HepG2 (cell line): ENCODE data around the gene DHX34. TPM values are rescaled to one million over a fixed set of nuclear protein-coding genes. Genes with fewer than 3 reads are reported as not detected.

Experiments used
- AGO2 ChIP-seq: fragments of 200-400 bp; formaldehyde crosslinking; optimal IDR thresholded peaks from 2 replicates; pipeline ENCODE3; 2017; ENCODE audit warnings: mild to moderate bottlenecking, low read depth, low read length, moderate library complexity
- ARID2 ChIP-seq: sonication (generic); formaldehyde crosslinking; IDR thresholded peaks from 2 replicates; pipeline ENCODE4 v1.8.1; 2022; ENCODE audit warnings: mild to moderate bottlenecking, missing genetic modification reagents, borderline replicate concordance
- ATAD3A ChIP-seq: sonication (generic); formaldehyde crosslinking; IDR thresholded peaks from 2 replicates; pipeline ENCODE4 v1.4.0; 2020; ENCODE audit warnings: missing genetic modification reagents
- BRD4 ChIP-seq: sonication (generic); formaldehyde crosslinking; IDR thresholded peaks from 2 replicates; pipeline ENCODE4 v1.4.0; 2020; ENCODE audit warnings: missing genetic modification reagents
- EP300 ChIP-seq, 3 experiments: sonication (generic) in 1 of 3; formaldehyde crosslinking in 1 of 3; IDR thresholded peaks; 2 replicates each; pipeline versions ENCODE4 v1.5.1 to v1.6.1; 2011 to 2020; ENCODE audit warnings: low read depth in 2 of 3, low read length in 2 of 3, borderline replicate concordance in 1 of 3, improper control_type of control experiment in 1 of 3, mild to moderate bottlenecking in 1 of 3, missing genetic modification reagents in 1 of 3, moderate library complexity in 1 of 3
- HDAC1 ChIP-seq: sonication (generic); formaldehyde crosslinking; IDR thresholded peaks from 2 replicates; pipeline ENCODE4 v1.5.1; 2020; ENCODE audit warnings: mild to moderate bottlenecking, missing genetic modification reagents
- NFKBIZ ChIP-seq: IDR thresholded peaks from 2 replicates; pipeline ENCODE4 v1.6.1; 2018; ENCODE audit warnings: missing genetic modification reagents, missing compliant biosample characterization
- RXRA ChIP-seq: sonication (generic); formaldehyde crosslinking; IDR thresholded peaks from 2 replicates; pipeline ENCODE4 v1.5.1; 2020; ENCODE audit warnings: missing genetic modification reagents
- SP4 ChIP-seq: sonication (generic); formaldehyde crosslinking; IDR thresholded peaks from 2 replicates; pipeline ENCODE4 v1.8.1; 2023; ENCODE audit warnings: mild to moderate bottlenecking, missing genetic modification reagents
- TBX3 ChIP-seq: fragments of 450-650 bp; IDR thresholded peaks from 2 replicates; pipeline ENCODE4 v1.6.1; 2017; ENCODE audit warnings: antibody characterized with exemption, mild to moderate bottlenecking, inconsistent platforms, borderline replicate concordance
- ZMYM2 ChIP-seq: sonication (generic); formaldehyde crosslinking; IDR thresholded peaks from 2 replicates; pipeline ENCODE4 v1.8.0; 2022; ENCODE audit warnings: mild to moderate bottlenecking, missing genetic modification reagents
- ZMYM4 ChIP-seq: sonication (generic); formaldehyde crosslinking; IDR thresholded peaks from 2 replicates; pipeline ENCODE4 v1.8.1; 2023; ENCODE audit warnings: mild to moderate bottlenecking, missing genetic modification reagents
- ZNF263 ChIP-seq: sonication (generic); formaldehyde crosslinking; IDR thresholded peaks from 2 replicates; pipeline ENCODE4 v1.4.0; 2020; ENCODE audit warnings: missing genetic modification reagents
- ZNF343 ChIP-seq: sonication (generic); formaldehyde crosslinking; IDR thresholded peaks from 2 replicates; pipeline ENCODE4 v1.4.0; 2020; ENCODE audit warnings: mild to moderate bottlenecking, missing genetic modification reagents
- ZNF431 ChIP-seq: sonication (generic); formaldehyde crosslinking; IDR thresholded peaks from 2 replicates; pipeline ENCODE4 v1.9.0; 2022; ENCODE audit warnings: missing genetic modification reagents, low read depth, mild to moderate bottlenecking, borderline replicate concordance
- ZNF75D ChIP-seq: sonication (generic); formaldehyde crosslinking; IDR thresholded peaks from 2 replicates; pipeline ENCODE4 v1.8.1; 2023; ENCODE audit warnings: missing genetic modification reagents, mild to moderate bottlenecking, borderline replicate concordance
- ZNF780A ChIP-seq: sonication (generic); formaldehyde crosslinking; IDR thresholded peaks from 2 replicates; pipeline ENCODE4 v1.8.0; 2022; ENCODE audit warnings: mild to moderate bottlenecking, missing genetic modification reagents, moderate library complexity
- polyA plus RNA-seq, 8 experiments: library from polyadenylated mRNA; depleted of rRNA in 3 of 8; stranded (reverse) in 7 of 8; unstranded in 1 of 8; fragments of >200 nt; fragmentation: Illumina TruSeq in 4 of 8; extraction: Trizol in 4 of 8; gene quantifications; 2 replicates each; pipeline versions ENCODE4 v1.2.1 to v1.2.3, GENCODE V29; 2011 to 2016; ENCODE audit warnings: low read depth in 4 of 8, missing spikeins in 1 of 8, mixed read lengths in 1 of 8; ENCODE audit not compliant: insufficient read depth in 1 of 8
- total RNA-seq, 5 experiments: library from RNA; depleted of rRNA; stranded (reverse); fragments of >200 nt; fragmentation: Illumina TruSeq; extraction: Trizol; gene quantifications; 2 replicates each; pipeline ENCODE4 v1.2.3, GENCODE V29; 2016; ENCODE audit warnings: low read depth in 1 of 5
- TF ChIP-seq, protein P1 (sequence below): sonication (generic); formaldehyde crosslinking; IDR thresholded peaks from 2 replicates; pipeline ENCODE4 v1.4.0; 2020; ENCODE audit warnings: missing genetic modification reagents
- TF ChIP-seq, protein P2 (sequence below): sonication (generic); formaldehyde crosslinking; IDR thresholded peaks from 2 replicates; pipeline ENCODE4 v1.4.0; 2020; ENCODE audit warnings: missing genetic modification reagents, borderline replicate concordance
- TF ChIP-seq, protein P3 (sequence below): sonication (generic); formaldehyde crosslinking; IDR thresholded peaks from 2 replicates; pipeline ENCODE4 v1.5.1; 2020; ENCODE audit warnings: mild to moderate bottlenecking, missing genetic modification reagents, borderline replicate concordance
- TF ChIP-seq, protein P4 (sequence below): sonication (generic); formaldehyde crosslinking; IDR thresholded peaks from 2 replicates; pipeline ENCODE4 v1.5.1; 2020; ENCODE audit warnings: missing genetic modification reagents, mild to moderate bottlenecking, borderline replicate concordance

Gene DHX34
- total and polyA plus RNA-seq, 2 of the 13 experiments (the other 11 are each of a cell fraction or from before 2014, with no cell fraction given), result 9.2 to 12.0 TPM

DNA sequence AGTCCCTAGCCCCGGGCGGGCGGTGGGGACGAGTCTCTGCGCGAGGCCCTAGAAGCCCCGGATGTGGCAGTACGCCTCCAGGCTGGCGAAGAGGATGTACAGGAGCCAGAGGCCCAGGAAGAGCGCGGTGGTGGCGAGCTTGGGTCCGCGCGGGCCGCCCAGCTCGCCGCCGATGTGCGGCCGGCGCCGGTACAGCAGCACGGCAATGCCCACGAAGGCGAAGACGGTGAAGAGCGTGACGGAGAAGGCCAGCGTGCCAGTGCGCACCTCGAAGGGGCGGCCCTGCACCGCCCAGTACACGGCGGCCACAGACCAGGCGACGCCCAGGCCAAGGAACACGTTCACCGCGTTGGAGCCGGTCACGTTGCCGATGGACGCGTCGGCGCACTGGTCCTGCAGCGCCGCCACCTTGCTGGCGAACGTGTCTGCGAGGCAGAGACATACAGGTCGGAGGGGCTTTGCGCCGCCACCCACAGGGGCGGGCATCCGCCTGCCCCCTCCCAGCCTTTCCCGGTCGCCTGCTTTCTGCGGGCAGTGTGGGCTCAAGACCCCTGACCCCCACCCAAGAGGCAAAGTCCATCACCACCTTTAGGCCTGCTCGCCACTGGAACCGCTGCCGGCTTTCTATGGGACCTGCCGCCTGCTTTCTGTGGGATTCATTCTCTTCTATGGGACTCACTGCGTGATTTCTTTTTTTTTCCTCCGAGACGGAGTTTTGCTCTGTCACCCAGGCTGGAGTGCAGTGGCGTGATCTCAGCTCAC, 81.1 kb downstream of the DHX34 start (continued):
- TF ChIP-seq ARID2 (CRISPR knock-in tag) (peak; percentile 83; the same call in 1 of the 2 replicates), HDAC1 (CRISPR knock-in tag) (no peak; the same call in 1 of the 2 replicates), SP4 (peak; percentile 22; the same call in 1 of the 2 replicates), ZNF431 (no peak), ZNF263 (CRISPR knock-in tag) (0 out of 2 replicates have a peak, but pooled peaks have one; percentile 15), ZMYM2 (CRISPR knock-in tag) (0 out of 2 replicates have a peak, but pooled peaks have one; percentile 26), ZNF75D (CRISPR knock-in tag) (no peak), ATAD3A (CRISPR knock-in tag) (no peak), AGO2 (no peak), TBX3 (no peak), ZMYM4 (CRISPR knock-in tag) (no peak; the same call in 1 of the 2 replicates), ZNF780A (CRISPR knock-in tag) (no peak), NFKBIZ (0 out of 2 replicates have a peak, but pooled peaks have one; percentile 59), RXRA (CRISPR knock-in tag) (peak; percentile 72), BRD4 (CRISPR knock-in tag) (no peak), EP300 (IDR thresholded peaks at IDR 0.05; ENCODE audit: low read depth in 2 of 2, low read length in 2 of 2) (no peak), EP300 (CRISPR knock-in tag; IDR thresholded peaks at IDR 0.05; ENCODE audit: borderline replicate concordance) (no peak), ZNF343 (CRISPR knock-in tag) (no peak)
- TF ChIP-seq, protein P1, sequence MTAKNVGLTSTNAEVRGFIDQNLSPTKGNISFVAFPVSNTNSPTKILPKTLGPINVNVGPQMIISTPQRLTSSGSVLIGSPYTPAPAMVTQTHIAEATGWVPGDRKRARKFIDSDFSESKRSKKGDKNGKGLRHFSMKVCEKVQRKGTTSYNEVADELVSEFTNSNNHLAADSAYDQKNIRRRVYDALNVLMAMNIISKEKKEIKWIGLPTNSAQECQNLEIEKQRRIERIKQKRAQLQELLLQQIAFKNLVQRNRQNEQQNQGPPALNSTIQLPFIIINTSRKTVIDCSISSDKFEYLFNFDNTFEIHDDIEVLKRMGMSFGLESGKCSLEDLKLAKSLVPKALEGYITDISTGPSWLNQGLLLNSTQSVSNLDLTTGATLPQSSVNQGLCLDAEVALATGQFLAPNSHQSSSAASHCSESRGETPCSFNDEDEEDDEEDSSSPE (CRISPR knock-in tag), result no peak; the same call in 1 of the 2 replicates
- TF ChIP-seq, protein P2, sequence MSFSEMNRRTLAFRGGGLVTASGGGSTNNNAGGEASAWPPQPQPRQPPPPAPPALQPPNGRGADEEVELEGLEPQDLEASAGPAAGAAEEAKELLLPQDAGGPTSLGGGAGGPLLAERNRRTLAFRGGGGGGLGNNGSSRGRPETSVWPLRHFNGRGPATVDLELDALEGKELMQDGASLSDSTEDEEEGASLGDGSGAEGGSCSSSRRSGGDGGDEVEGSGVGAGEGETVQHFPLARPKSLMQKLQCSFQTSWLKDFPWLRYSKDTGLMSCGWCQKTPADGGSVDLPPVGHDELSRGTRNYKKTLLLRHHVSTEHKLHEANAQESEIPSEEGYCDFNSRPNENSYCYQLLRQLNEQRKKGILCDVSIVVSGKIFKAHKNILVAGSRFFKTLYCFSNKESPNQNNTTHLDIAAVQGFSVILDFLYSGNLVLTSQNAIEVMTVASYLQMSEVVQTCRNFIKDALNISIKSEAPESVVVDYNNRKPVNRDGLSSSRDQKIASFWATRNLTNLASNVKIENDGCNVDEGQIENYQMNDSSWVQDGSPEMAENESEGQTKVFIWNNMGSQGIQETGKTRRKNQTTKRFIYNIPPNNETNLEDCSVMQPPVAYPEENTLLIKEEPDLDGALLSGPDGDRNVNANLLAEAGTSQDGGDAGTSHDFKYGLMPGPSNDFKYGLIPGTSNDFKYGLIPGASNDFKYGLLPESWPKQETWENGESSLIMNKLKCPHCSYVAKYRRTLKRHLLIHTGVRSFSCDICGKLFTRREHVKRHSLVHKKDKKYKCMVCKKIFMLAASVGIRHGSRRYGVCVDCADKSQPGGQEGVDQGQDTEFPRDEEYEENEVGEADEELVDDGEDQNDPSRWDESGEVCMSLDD (CRISPR knock-in tag), result no peak
- TF ChIP-seq, protein P3, sequence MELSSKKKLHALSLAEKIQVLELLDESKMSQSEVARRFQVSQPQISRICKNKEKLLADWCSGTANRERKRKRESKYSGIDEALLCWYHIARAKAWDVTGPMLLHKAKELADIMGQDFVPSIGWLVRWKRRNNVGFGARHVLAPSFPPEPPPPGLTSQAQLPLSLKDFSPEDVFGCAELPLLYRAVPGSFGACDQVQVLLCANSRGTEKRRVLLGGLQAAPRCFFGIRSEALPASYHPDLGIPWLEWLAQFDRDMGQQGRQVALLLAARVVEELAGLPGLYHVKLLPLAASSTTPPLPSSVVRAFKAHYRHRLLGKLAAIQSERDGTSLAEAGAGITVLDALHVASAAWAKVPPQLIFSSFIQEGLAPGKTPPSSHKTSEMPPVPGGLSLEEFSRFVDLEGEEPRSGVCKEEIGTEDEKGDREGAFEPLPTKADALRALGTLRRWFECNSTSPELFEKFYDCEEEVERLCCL (CRISPR knock-in tag), result no peak
- TF ChIP-seq, protein P4, sequence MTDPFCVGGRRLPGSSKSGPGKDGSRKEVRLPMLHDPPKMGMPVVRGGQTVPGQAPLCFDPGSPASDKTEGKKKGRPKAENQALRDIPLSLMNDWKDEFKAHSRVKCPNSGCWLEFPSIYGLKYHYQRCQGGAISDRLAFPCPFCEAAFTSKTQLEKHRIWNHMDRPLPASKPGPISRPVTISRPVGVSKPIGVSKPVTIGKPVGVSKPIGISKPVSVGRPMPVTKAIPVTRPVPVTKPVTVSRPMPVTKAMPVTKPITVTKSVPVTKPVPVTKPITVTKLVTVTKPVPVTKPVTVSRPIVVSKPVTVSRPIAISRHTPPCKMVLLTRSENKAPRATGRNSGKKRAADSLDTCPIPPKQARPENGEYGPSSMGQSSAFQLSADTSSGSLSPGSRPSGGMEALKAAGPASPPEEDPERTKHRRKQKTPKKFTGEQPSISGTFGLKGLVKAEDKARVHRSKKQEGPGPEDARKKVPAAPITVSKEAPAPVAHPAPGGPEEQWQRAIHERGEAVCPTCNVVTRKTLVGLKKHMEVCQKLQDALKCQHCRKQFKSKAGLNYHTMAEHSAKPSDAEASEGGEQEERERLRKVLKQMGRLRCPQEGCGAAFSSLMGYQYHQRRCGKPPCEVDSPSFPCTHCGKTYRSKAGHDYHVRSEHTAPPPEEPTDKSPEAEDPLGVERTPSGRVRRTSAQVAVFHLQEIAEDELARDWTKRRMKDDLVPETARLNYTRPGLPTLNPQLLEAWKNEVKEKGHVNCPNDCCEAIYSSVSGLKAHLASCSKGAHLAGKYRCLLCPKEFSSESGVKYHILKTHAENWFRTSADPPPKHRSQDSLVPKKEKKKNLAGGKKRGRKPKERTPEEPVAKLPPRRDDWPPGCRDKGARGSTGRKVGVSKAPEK, result no peak
